Testis (tissue), 3 donors: ENCODE results near the gene BAIAP3. TPM values are rescaled to one million over a fixed set of nuclear protein-coding genes. Genes with fewer than 3 reads are reported as not detected.
A peak's percentile ranks its signal among the peaks of the same experiment; 100 is the strongest.

Source experiments
- DNase-seq: peaks from one replicate; pipeline ENCODE4 v3.0.0-alpha.2; 2019
- H3K27ac ChIP-seq, 2 donors: fragments of 200-600 bp; sonication (generic); one replicate each; pipeline ENCODE4 v1.5.1; 2019
- H3K27me3 ChIP-seq: fragments of 200-600 bp; sonication (generic); one replicate; pipeline ENCODE4 v1.5.1; 2019
- H3K36me3 ChIP-seq: fragments of 200-600 bp; sonication (generic); one replicate; pipeline ENCODE4 v1.5.1; 2017; ENCODE audit warnings: low read depth; ENCODE audit errors: missing control alignments
- H3K4me1 ChIP-seq: fragments of 200-600 bp; sonication (generic); one replicate; pipeline ENCODE4 v1.5.1; 2019
- H3K4me3 ChIP-seq, 2 donors: fragments of 200-600 bp; sonication (generic); one replicate each; pipeline ENCODE4 v1.5.1; 2017 to 2019
- H3K9me3 ChIP-seq: fragments of 200-600 bp; sonication (generic); one replicate; pipeline ENCODE4 v1.5.1; 2017
- POLR2A ChIP-seq: fragments of 450-650 bp; IDR thresholded peaks from one replicate; pipeline ENCODE4 v1.6.1; 2017; ENCODE audit warnings: antibody characterized with exemption, mild to moderate bottlenecking, moderate library complexity
- WGBS, 2 donors: methylation state at CpG; one replicate each; pipeline ENCODE4 v1.1.5; 2018; 5-methylcytosine and 5-hydroxymethylcytosine counted together
- intact Hi-C: fragments of 100-400 bp; cut with DNase I; formaldehyde crosslinking; loops from one replicate; pipeline ENCODE4 v1.15.1; 2023; ENCODE audit warnings: low total_unique reads
- polyA plus RNA-seq: library from polyadenylated mRNA; stranded (reverse); fragments of 350-450 nt; fragmentation: Illumina TruSeq; extraction: RNeasy Lipid Tissue Mini Kit (QIAGEN cat#74804); gene quantifications from one replicate; pipeline ENCODE4 v1.2.3, GENCODE V29; 2014; ENCODE audit warnings: low read depth, low replicate concordance; ENCODE audit not compliant: insufficient read depth
- total RNA-seq, 2 donors: library from RNA; depleted of rRNA; stranded (reverse); fragments of >200 nt; gene quantifications; one replicate each; pipeline ENCODE4 v1.2.3, GENCODE V29; 2016
- TF ChIP-seq, protein P1 (sequence below), 3 experiments: fragments of 450-650 bp in 2 of 3; fragments of 200-600 bp in 1 of 3; sonication (generic) in 1 of 3; IDR thresholded peaks; one replicate each; pipeline ENCODE4 v1.5.1; 2016 to 2019; ENCODE audit warnings: antibody characterized with exemption in 3 of 3, mild to moderate bottlenecking in 2 of 3, moderate library complexity in 1 of 3

Gene BAIAP3
- total and polyA plus RNA-seq, 3 donors from 2014 or later: 23.0 to 60.4 (median 29.8) TPM

DNA sequence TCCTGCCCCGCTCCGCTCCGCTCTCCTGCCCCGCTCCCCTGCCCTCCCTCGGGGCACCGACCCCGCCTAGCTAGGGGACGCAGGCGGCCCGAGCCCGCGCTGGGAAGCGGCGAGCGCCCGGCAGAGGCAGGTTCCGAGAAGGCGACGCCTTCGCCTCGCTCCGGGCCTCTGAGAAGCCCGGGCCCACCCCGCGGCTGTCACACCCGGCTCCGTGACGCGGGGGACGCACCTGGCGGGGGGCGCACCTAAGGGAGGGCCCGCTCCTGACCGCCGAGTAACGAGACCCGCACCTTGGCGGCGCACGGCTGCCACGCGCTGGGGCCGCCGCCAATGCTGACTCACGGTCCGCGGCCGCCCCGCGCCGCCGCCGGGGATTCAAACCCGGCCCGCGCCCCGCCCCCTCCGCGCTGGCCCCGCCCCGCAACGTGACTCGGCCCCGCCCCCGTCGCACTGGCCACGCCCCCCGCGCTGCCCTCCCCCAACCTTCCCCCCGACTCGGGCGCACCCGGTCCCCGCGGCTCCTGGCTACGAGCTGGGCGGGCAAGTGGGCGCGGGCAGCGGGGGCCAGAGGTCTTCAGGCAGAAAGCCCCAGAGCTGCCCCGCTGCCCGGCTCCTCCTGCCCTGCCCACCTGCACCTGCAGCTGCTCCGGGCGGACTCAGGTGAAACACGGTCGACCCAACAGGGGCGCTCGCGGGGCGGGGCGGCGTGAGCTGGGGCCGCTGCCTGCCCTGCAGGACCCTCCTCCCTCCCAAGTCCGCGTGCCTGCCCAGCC is 46.0 kb downstream of the BAIAP3 start:
- Histone ChIP-seq H3K4me3 (peak overlapping the region; percentile 49 to 62), H3K4me1 (peaks cover 19% of the 10 kb centered on the region), H3K9me3 (no peaks in the 10 kb centered on the region), H3K27ac (peak overlapping the region; percentile 26 to 78), H3K27me3 (no peaks in the 10 kb centered on the region), H3K36me3 (no peaks in the 10 kb centered on the region)
- peak; percentile 69 for DNase-seq
- TF ChIP-seq, protein P1, sequence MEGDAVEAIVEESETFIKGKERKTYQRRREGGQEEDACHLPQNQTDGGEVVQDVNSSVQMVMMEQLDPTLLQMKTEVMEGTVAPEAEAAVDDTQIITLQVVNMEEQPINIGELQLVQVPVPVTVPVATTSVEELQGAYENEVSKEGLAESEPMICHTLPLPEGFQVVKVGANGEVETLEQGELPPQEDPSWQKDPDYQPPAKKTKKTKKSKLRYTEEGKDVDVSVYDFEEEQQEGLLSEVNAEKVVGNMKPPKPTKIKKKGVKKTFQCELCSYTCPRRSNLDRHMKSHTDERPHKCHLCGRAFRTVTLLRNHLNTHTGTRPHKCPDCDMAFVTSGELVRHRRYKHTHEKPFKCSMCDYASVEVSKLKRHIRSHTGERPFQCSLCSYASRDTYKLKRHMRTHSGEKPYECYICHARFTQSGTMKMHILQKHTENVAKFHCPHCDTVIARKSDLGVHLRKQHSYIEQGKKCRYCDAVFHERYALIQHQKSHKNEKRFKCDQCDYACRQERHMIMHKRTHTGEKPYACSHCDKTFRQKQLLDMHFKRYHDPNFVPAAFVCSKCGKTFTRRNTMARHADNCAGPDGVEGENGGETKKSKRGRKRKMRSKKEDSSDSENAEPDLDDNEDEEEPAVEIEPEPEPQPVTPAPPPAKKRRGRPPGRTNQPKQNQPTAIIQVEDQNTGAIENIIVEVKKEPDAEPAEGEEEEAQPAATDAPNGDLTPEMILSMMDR (IDR thresholded peaks at IDR 0.05): no peak
- TF ChIP-seq POLR2A: no peak
- 12 to 30% methylated on average over 9 to 88 of the region's 95 CpGs for WGBS, 2 donors
- intact Hi-C loops: no loop called here

DNA sequence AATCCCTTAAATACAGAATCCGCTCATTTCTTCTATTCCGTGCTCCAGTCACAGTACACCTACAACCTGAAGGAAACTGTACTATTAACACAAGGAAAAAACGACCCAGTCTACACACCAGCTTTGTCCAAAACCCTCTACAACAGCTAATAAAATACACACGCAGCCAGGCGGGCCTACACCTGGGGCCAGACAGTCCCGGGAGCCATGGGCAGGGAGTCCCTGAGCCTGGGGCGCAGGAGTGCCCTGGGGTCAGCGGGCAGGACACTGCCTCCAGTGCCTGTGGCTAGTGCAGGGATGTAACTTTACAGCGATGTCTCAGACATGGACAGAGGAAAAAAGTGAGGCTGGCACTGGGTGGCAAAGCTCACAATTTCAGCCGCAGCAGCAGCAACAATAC is 46.8 kb downstream of the BAIAP3 start:
- Histone ChIP-seq H3K27ac (no peak overlapping the region), H3K4me3 (peak overlapping the region in 1 of 2 donors; percentile 62), H3K4me1 (peaks cover 19% of the 10 kb centered on the region), H3K9me3 (no peaks in the 10 kb centered on the region), H3K36me3 (no peaks in the 10 kb centered on the region), H3K27me3 (no peaks in the 10 kb centered on the region)
- intact Hi-C loops: no loop called here
- no peak for TF ChIP-seq POLR2A
- TF ChIP-seq, protein P1 (IDR thresholded peaks at IDR 0.05): no peak
- 57 to 75% methylated on average over 10 of the region's 10 CpGs for WGBS, 2 donors
- no peak for DNase-seq

DNA sequence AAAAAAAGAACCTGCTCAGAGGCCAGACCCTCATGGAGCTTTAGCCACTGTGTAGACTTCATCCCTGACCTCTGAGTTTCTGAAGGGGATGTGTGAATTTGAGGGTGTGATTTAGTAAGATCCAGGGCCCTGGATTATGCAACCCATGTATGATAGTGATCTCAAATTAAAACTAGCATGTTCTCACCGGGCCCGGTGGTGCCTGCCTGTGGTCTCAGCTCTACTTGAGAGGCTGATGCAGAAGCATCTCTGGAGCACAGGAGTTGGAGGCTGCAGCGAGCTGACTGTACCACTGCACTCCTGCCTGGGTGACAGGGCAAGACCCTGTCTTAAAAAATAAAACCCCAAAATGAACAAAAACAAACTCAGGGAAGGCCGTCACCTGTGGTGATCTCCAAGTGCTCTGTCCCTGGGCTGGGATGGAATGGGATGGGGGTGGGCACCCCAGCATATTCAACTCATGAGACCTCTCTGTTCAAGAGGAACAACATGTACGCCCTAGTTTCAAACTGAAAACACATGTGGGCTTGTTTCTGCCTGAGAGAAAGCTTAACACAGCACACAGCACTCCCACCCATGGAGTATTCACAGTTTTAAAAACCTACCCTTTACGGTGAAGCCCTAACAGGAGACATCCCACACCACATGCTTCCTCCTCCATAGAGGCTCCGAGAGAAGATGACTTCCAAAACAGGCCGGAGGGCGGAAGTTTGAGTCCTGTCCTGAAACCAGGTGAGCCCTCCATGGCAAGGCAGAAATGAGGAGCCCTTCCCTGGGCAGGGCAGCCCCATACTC is 48.4 kb downstream of the BAIAP3 start:
- no peak for DNase-seq
- Histone ChIP-seq H3K36me3 (no peaks in the 10 kb centered on the region), H3K27ac (no peak overlapping the region), H3K4me1 (peaks cover 19% of the 10 kb centered on the region), H3K4me3 (no peak overlapping the region), H3K9me3 (no peaks in the 10 kb centered on the region), H3K27me3 (no peaks in the 10 kb centered on the region)
- WGBS, 2 donors: 92% methylated on average over 5 to 9 of the region's 9 CpGs
- intact Hi-C loops: no loop called here
- no peak for TF ChIP-seq POLR2A
- TF ChIP-seq, protein P1 (IDR thresholded peaks at IDR 0.05): no peak

DNA sequence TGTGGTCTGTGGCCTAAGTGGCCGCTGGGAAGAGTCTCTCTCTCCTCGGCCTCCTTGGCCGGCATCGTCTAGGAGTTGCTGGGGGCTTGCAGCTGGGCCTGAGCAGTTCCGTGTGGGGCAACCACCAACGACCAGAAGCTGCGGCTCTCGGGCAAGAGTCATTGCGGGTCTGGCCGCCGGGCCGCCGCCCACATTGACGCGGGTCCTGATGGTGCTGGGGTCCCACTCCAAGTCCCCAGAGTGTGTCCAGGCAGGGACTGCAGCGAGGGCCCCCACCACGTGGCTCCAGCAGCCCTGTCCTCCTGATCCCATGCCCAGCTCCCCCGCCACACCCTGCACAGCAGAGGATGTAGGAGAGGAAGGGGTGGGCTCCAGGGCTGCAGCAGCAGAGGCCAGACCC is 50.1 kb downstream of the BAIAP3 start:
- Histone ChIP-seq H3K27ac (no peak overlapping the region), H3K4me3 (no peak overlapping the region), H3K9me3 (no peaks in the 10 kb centered on the region), H3K4me1 (peaks cover 10% of the 10 kb centered on the region), H3K36me3 (no peaks in the 10 kb centered on the region), H3K27me3 (no peaks in the 10 kb centered on the region)
- WGBS, 2 donors: 94 to 100% methylated on average over 1 to 18 of the region's 18 CpGs
- TF ChIP-seq, protein P1 (IDR thresholded peaks at IDR 0.05): no peak
- no peak for TF ChIP-seq POLR2A
- intact Hi-C loops: no loop called here
- DNase-seq: no peak
